Brain microvascular endothelial cell (primary cell): Measurements from ENCODE around the gene TMEM143.

Experiments
- DNase-seq: peaks from one replicate; pipeline ENCODE4 v3.0.0-alpha.2; 2020
- H3K27ac ChIP-seq: fragments of 250-450 bp; sonication (Bioruptor Pico); 2 replicates; pipeline ENCODE4 v1.5.1; 2020; ENCODE audit warnings: mild to moderate bottlenecking, moderate library complexity
- H3K27me3 ChIP-seq: fragments of 250-450 bp; sonication (Bioruptor Pico); replicated peaks from 2 replicates; pipeline ENCODE4 v1.5.1; 2020; ENCODE audit warnings: mild to moderate bottlenecking
- H3K36me3 ChIP-seq: fragments of 250-450 bp; sonication (Bioruptor Pico); replicated peaks from 2 replicates; pipeline ENCODE4 v1.5.1; 2020; ENCODE audit warnings: mild to moderate bottlenecking
- H3K4me3 ChIP-seq: 2 replicates; pipeline ENCODE4 v1.5.1; 2011; ENCODE audit warnings: low read depth, mild to moderate bottlenecking, control low read depth, low read length, moderate library complexity
- in situ Hi-C: cut with HindIII; loops from 2 replicates; pipeline ENCODE4 v1.10.0; 2017; ENCODE audit warnings: low sequenced_read_pairs, low pct_ligation_motif_present
- TF ChIP-seq, protein P1 (sequence below): IDR thresholded peaks from 2 replicates; pipeline ENCODE4 v1.5.1; 2011; ENCODE audit warnings: low read depth, mild to moderate bottlenecking, moderate library complexity, low read length, control low read depth, inconsistent platforms; ENCODE audit errors: missing control alignments

TMEM143 gene

DNA sequence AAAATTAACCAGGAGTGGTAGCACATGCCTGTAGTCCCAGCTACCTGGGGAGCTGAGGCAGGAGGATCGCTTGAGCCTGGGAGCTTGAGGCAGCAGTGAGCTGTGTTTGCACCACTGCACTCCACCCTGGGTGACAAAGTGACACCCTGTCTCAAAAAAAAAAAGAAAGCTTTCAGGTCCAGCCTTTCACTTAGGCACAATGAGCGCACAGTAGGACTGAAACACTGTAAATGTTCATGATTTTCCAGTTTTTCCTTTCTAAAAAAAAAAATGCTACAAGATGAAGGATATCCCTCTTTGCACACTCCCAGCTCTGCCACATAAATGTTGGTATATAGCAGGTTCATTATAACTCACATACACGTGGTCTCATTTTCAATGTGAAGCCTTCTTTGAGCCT, 76.0 kb downstream of the TMEM143 start:
- DNase-seq, result no peak
- Histone ChIP-seq H3K27me3 (no peaks in the 10 kb centered on the region), H3K36me3 (no peaks in the 10 kb centered on the region), H3K4me3 (no peak overlapping the region), H3K27ac (no peak overlapping the region)
- TF ChIP-seq, protein P1, sequence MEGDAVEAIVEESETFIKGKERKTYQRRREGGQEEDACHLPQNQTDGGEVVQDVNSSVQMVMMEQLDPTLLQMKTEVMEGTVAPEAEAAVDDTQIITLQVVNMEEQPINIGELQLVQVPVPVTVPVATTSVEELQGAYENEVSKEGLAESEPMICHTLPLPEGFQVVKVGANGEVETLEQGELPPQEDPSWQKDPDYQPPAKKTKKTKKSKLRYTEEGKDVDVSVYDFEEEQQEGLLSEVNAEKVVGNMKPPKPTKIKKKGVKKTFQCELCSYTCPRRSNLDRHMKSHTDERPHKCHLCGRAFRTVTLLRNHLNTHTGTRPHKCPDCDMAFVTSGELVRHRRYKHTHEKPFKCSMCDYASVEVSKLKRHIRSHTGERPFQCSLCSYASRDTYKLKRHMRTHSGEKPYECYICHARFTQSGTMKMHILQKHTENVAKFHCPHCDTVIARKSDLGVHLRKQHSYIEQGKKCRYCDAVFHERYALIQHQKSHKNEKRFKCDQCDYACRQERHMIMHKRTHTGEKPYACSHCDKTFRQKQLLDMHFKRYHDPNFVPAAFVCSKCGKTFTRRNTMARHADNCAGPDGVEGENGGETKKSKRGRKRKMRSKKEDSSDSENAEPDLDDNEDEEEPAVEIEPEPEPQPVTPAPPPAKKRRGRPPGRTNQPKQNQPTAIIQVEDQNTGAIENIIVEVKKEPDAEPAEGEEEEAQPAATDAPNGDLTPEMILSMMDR, result no peak
- in situ Hi-C loops, result no loop called here

- in situ Hi-C loops, result no loop called here
- Histone ChIP-seq H3K27ac (peak overlapping the region; percentile 93), H3K36me3 (no peaks in the 10 kb centered on the region), H3K4me3 (no peak overlapping the region), H3K27me3 (no peaks in the 10 kb centered on the region)
- peak; percentile 66 for DNase-seq
- TF ChIP-seq, protein P1, result no peak
Observed at GRCh38 chr19:48284896-48285295, 78.8 kb downstream of the TMEM143 start.

DNA sequence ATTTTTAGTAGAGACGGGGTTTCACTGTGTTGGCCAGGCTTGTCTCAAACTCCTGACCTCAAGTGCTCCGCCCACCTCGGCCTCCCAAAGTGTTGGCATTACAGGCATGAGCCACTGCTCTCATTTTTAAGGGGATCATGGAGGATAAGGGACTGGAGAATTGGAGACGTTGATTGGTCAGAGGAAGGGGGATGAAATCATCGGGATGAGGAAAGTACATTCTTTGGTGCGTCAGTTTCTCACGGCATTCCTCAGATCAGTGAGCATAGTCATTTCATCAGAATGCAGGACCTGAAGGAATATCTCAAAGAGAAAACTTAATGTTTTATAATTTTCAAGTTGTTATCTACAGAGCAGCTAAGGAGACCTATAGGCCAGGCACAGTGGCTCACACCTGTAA, 79.8 kb downstream of the TMEM143 start:
- Histone ChIP-seq H3K27ac (peak overlapping the region; percentile 93), H3K4me3 (no peak overlapping the region), H3K27me3 (no peaks in the 10 kb centered on the region), H3K36me3 (no peaks in the 10 kb centered on the region)
- peak; percentile 96 for DNase-seq
- TF ChIP-seq, protein P1, result no peak
- in situ Hi-C loops, result no loop called here
